Colonic mucosa (tissue), 4 donors: ENCODE data around the gene MAU2. TPM values are rescaled to one million over a fixed set of nuclear protein-coding genes. Genes with fewer than 3 reads are reported as not detected.

Experiments
- DNase-seq: peaks from one replicate; pipeline ENCODE4 v3.0.0-alpha.2; 2020
- H3K27ac ChIP-seq: fragments of 200-600 bp; one replicate; pipeline ENCODE4 v1.8.0; 2021
- H3K27me3 ChIP-seq: fragments of 200-600 bp; one replicate; pipeline ENCODE4 v1.8.0; 2021
- H3K36me3 ChIP-seq: fragments of 200-600 bp; one replicate; pipeline ENCODE4 v1.8.0; 2021
- H3K4me1 ChIP-seq: fragments of 200-600 bp; one replicate; pipeline ENCODE4 v1.8.0; 2021; ENCODE audit warnings: mild to moderate bottlenecking
- H3K4me3 ChIP-seq: fragments of 200-600 bp; one replicate; pipeline ENCODE4 v1.8.0; 2021
- H3K9ac ChIP-seq, 2 donors: one replicate each; pipeline ENCODE4 v1.7.0; 2013; ENCODE audit warnings: control low read depth in 2 of 2, low read depth in 2 of 2, low read length in 2 of 2
- H3K9me3 ChIP-seq: fragments of 200-600 bp; one replicate; pipeline ENCODE4 v1.8.0; 2021
- CTCF ChIP-seq: fragments of 200-600 bp; IDR thresholded peaks from one replicate; pipeline ENCODE4 v1.8.0; 2022; ENCODE audit warnings: antibody characterized with exemption, mild to moderate bottlenecking
- intact Hi-C: fragments of 100-400 bp; cut with DNase I; formaldehyde crosslinking; loops from one replicate; pipeline ENCODE4 v1.14.1; 2022
- total RNA-seq, 2 donors: library from RNA; stranded (reverse); fragmentation: NEBNext Ultra II Directional in 1 of 2; extraction: Animal tissue kit (Norgen Biotek cat#: 25700) in 1 of 2; gene quantifications; one replicate each; pipeline ENCODE4 v1.2.1, GENCODE V29; 2021
- donor health status: healthy.
- donor health status: DM: no; HTN: no; CAD: no.
- donor health status: DM: no; HTN: no; CAD: no.

The MAU2 gene
- total RNA-seq, 2 donors from 2014 or later = 33.5 to 56.7 TPM

DNA sequence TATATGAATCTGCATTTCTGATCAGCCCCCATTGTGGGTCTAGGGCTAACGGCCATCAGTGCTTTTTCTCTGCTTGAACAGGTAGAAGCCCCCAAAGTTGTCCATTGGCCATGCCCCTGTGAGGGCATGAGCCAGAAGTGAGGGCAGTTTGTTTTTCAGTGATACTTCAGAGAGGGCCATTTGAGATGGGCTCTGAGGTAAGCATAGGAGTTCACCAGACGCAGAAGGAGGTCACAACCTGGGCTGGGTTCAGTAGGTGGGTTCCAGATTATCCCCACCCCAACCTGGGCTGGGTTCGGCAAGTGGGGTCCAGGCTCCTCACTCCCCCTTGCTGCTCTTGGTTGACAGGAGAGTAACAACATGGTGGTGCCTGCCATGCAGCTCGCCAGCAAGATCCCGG, 33.4 kb downstream of the MAU2 start:
- H3K27me3 ChIP-seq = no peaks in the 10 kb centered on the region
- H3K9me3 ChIP-seq = no peaks in the 10 kb centered on the region
- no peak overlapping the region for H3K4me3 ChIP-seq
- intact Hi-C loops = no loop called here
- no peak overlapping the region for H3K27ac ChIP-seq
- H3K36me3 ChIP-seq = peaks cover 30% of the 10 kb centered on the region
- no peak overlapping the region for H3K9ac ChIP-seq
- TF ChIP-seq CTCF = no peak
- no peaks in the 10 kb centered on the region for H3K4me1 ChIP-seq
- DNase-seq = no peak

DNA sequence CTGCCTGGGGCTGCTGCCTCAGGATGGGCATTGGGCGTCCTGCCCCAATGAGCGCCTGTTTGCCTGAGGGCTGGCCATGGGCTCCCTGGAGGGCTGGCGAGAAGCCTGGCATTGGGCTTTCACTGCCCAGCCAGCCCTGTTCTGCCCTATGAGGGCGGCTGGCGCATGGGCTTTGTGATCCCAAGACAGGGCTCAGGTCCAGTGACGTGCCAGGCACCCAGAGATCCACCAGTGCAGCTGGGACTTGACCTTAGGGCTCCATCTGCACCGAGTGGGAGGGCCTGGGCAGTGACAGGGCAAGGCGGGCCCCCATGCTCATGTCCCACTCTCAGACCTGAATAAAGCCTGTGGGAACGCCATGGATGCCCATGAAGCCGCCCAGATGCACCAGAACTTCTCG, 34.3 kb downstream of the MAU2 start:
- no peaks in the 10 kb centered on the region for H3K27me3 ChIP-seq
- TF ChIP-seq CTCF = no peak
- intact Hi-C loops = no loop called here
- H3K36me3 ChIP-seq = peaks cover 28% of the 10 kb centered on the region
- DNase-seq = no peak
- no peak overlapping the region for H3K9ac ChIP-seq
- no peak overlapping the region for H3K4me3 ChIP-seq
- H3K27ac ChIP-seq = no peak overlapping the region
- H3K4me1 ChIP-seq = no peaks in the 10 kb centered on the region
- no peaks in the 10 kb centered on the region for H3K9me3 ChIP-seq

DNA sequence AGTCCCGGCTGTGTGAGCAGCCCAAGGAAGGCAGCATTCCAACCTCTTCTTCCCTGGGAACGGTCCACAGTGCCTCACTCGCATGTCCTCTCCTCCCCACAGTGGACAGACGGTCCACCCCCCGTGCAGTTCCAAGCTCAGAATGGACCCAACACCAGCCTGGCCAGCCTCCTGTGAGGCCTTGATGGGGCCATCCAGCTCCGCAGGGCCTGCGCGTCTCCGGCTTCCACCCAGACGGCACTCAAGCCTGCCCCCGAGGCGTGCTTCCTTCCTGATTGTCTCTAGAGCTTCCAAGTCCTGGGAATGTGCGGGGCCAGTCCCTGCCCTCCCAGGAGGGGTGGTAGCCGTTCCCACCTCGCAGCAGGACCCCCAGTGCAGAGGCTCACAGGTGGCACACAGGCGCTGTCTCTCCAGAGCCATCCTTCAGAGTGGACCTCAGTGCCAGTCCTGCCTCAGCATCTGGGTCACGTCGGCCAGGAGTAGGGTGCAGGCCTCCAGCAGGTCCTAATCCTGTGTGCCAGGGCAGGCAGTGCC, 35.0 kb downstream of the MAU2 start:
- peaks cover 28% of the 10 kb centered on the region for H3K36me3 ChIP-seq
- no peaks in the 10 kb centered on the region for H3K4me1 ChIP-seq
- DNase-seq = no peak
- no peak overlapping the region for H3K4me3 ChIP-seq
- no peaks in the 10 kb centered on the region for H3K9me3 ChIP-seq
- TF ChIP-seq CTCF = no peak
- intact Hi-C loops = no loop called here
- H3K9ac ChIP-seq = no peak overlapping the region
- no peak overlapping the region for H3K27ac ChIP-seq
- no peaks in the 10 kb centered on the region for H3K27me3 ChIP-seq

GRCh38 chr19:19356500-19356899, 35.9 kb downstream of the MAU2 start:
- H3K4me3 ChIP-seq = no peak overlapping the region
- no peaks in the 10 kb centered on the region for H3K27me3 ChIP-seq
- H3K27ac ChIP-seq = no peak overlapping the region
- intact Hi-C loops = no loop called here
- TF ChIP-seq CTCF = no peak
- H3K36me3 ChIP-seq = peaks cover 28% of the 10 kb centered on the region
- no peaks in the 10 kb centered on the region for H3K9me3 ChIP-seq
- no peaks in the 10 kb centered on the region for H3K4me1 ChIP-seq
- no peak for DNase-seq
- H3K9ac ChIP-seq = no peak overlapping the region

- Histone ChIP-seq H3K9me3 (no peaks in the 10 kb centered on the region), H3K9ac (no peak overlapping the region), H3K27me3 (no peaks in the 10 kb centered on the region), H3K36me3 (peaks cover 28% of the 10 kb centered on the region), H3K4me1 (no peaks in the 10 kb centered on the region), H3K27ac (no peak overlapping the region), H3K4me3 (no peak overlapping the region)
- DNase-seq = no peak
- intact Hi-C loops = no loop called here
- TF ChIP-seq CTCF = no peak
Observed at GRCh38 chr19:19356901-19357566, 36.4 kb downstream of the MAU2 start.
